Measurements from ENCODE around the gene GOLIM4.

The GOLIM4 gene

DNA sequence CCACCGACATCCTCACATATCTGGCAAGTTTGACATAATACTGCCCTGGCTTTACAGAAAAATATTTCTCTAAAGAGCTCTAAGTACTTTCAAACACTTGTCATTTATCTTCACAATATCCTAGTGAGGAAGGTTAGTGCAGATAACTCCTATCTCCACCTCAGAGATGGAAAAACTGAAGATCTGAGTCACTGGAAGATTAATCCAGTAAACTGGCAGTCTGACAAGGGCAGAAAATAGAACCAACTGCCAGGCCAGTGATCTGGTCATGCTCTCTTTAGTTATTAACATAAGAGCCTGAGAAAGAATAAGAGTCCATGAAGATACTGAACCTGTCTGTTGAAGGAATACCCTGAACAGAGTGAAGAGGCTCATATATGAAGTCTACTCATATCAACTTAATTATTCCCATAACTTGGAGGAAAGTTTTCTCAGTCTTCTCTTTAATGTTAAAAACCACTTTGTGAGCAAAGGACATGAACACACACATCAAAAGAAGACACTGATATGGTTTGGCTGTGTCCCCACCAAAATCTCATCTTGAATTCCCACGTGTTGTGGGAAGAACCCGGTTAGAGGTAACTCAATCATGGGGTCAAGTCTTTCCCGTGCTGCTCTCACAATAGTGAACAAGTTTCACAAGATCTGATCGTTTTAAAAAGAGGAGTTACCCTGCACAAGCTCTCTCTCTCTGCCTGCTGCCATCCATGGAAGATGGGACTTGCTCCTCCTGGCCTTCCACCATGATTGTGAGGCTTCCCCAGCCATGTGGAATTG is 61.4 kb downstream of the GOLIM4 start:
- no peaks in the 10 kb centered on the region for H3K9me3 ChIP-seq (ENCODE audit: control insufficient read depth, low read length)
- no peaks in the 10 kb centered on the region for H3K4me1 ChIP-seq
- no peaks in the 10 kb centered on the region for H3K36me3 ChIP-seq (ENCODE audit: control insufficient read depth, insufficient read depth, low read length)
- H3K9ac ChIP-seq, result no peak overlapping the region
- no peak overlapping the region for H3K27ac ChIP-seq
- no peaks in the 10 kb centered on the region for H3K27me3 ChIP-seq (ENCODE audit: control insufficient read depth, insufficient read depth, low read length)
- H3K4me3 ChIP-seq (ENCODE audit: low read depth, low read length), result no peak overlapping the region
- H3K79me2 ChIP-seq, result no peaks in the 10 kb centered on the region
- TF ChIP-seq, protein P1, sequence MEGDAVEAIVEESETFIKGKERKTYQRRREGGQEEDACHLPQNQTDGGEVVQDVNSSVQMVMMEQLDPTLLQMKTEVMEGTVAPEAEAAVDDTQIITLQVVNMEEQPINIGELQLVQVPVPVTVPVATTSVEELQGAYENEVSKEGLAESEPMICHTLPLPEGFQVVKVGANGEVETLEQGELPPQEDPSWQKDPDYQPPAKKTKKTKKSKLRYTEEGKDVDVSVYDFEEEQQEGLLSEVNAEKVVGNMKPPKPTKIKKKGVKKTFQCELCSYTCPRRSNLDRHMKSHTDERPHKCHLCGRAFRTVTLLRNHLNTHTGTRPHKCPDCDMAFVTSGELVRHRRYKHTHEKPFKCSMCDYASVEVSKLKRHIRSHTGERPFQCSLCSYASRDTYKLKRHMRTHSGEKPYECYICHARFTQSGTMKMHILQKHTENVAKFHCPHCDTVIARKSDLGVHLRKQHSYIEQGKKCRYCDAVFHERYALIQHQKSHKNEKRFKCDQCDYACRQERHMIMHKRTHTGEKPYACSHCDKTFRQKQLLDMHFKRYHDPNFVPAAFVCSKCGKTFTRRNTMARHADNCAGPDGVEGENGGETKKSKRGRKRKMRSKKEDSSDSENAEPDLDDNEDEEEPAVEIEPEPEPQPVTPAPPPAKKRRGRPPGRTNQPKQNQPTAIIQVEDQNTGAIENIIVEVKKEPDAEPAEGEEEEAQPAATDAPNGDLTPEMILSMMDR (IDR thresholded peaks at IDR 0.05), result no peak
- no peak overlapping the region for H2AFZ ChIP-seq
- no peak overlapping the region for H3K4me2 ChIP-seq (ENCODE audit: low read length)

GRCh38 chr3:168030577-168030976 is 65.1 kb downstream of the GOLIM4 start:
- no peaks in the 10 kb centered on the region for H3K4me1 ChIP-seq
- H3K27ac ChIP-seq, result no peak overlapping the region
- no peak overlapping the region for H3K4me2 ChIP-seq (ENCODE audit: low read length)
- no peaks in the 10 kb centered on the region for H3K36me3 ChIP-seq (ENCODE audit: control insufficient read depth, insufficient read depth, low read length)
- H3K27me3 ChIP-seq (ENCODE audit: control insufficient read depth, insufficient read depth, low read length), result no peaks in the 10 kb centered on the region
- H3K9me3 ChIP-seq (ENCODE audit: control insufficient read depth, low read length), result no peaks in the 10 kb centered on the region
- no peak overlapping the region for H3K4me3 ChIP-seq (ENCODE audit: low read depth, low read length)
- TF ChIP-seq, protein P1 (IDR thresholded peaks at IDR 0.05), result no peak
- no peak overlapping the region for H2AFZ ChIP-seq
- H3K9ac ChIP-seq, result no peak overlapping the region
- no peaks in the 10 kb centered on the region for H3K79me2 ChIP-seq

- Histone ChIP-seq H3K36me3 (ENCODE audit: control insufficient read depth, insufficient read depth, low read length) (no peaks in the 10 kb centered on the region), H3K27ac (no peak overlapping the region)
These were observed 66.0 kb downstream of the GOLIM4 start for GRCh38 chr3:168029705-168030104.

GRCh38 chr3:168028086-168028485 is 67.6 kb downstream of the GOLIM4 start:
- Histone ChIP-seq H3K9ac (no peak overlapping the region), H3K27me3 (ENCODE audit: control insufficient read depth, insufficient read depth, low read length) (no peaks in the 10 kb centered on the region), H3K27ac (no peak overlapping the region), H3K4me3 (ENCODE audit: low read depth, low read length) (no peak overlapping the region), H3K4me1 (no peaks in the 10 kb centered on the region), H3K9me3 (ENCODE audit: control insufficient read depth, low read length) (no peaks in the 10 kb centered on the region), H3K4me2 (ENCODE audit: low read length) (no peak overlapping the region), H3K36me3 (ENCODE audit: control insufficient read depth, insufficient read depth, low read length) (no peaks in the 10 kb centered on the region), H2AFZ (no peak overlapping the region), H3K79me2 (no peaks in the 10 kb centered on the region)
- TF ChIP-seq, protein P1 (IDR thresholded peaks at IDR 0.05), result no peak

More at GRCh38 chr3:168029705-168030104, 66.0 kb downstream of the GOLIM4 start:
- Histone ChIP-seq H3K4me2 (ENCODE audit: low read length) (no peak overlapping the region), H3K4me1 (no peaks in the 10 kb centered on the region), H3K9me3 (ENCODE audit: control insufficient read depth, low read length) (no peaks in the 10 kb centered on the region), H2AFZ (no peak overlapping the region), H3K27me3 (ENCODE audit: control insufficient read depth, insufficient read depth, low read length) (no peaks in the 10 kb centered on the region), H3K79me2 (no peaks in the 10 kb centered on the region), H3K4me3 (ENCODE audit: low read depth, low read length) (no peak overlapping the region), H3K9ac (no peak overlapping the region)
- TF ChIP-seq, protein P1 (IDR thresholded peaks at IDR 0.05), result no peak

- Histone ChIP-seq H3K4me3 (ENCODE audit: low read depth, low read length) (no peak overlapping the region), H3K36me3 (ENCODE audit: control insufficient read depth, insufficient read depth, low read length) (no peaks in the 10 kb centered on the region), H3K27ac (no peak overlapping the region)
These were observed 69.0 kb downstream of the GOLIM4 start for GRCh38 chr3:168026764-168027163.

More at GRCh38 chr3:168026764-168027163, 69.0 kb downstream of the GOLIM4 start:
- Histone ChIP-seq H3K27me3 (ENCODE audit: control insufficient read depth, insufficient read depth, low read length) (no peaks in the 10 kb centered on the region), H3K79me2 (no peaks in the 10 kb centered on the region), H3K9ac (no peak overlapping the region), H3K4me2 (ENCODE audit: low read length) (no peak overlapping the region), H3K4me1 (no peaks in the 10 kb centered on the region), H3K9me3 (ENCODE audit: control insufficient read depth, low read length) (no peaks in the 10 kb centered on the region), H2AFZ (no peak overlapping the region)
- TF ChIP-seq, protein P1 (IDR thresholded peaks at IDR 0.05), result no peak
